ENCODE results near the gene CANT1.

CANT1 gene

DNA sequence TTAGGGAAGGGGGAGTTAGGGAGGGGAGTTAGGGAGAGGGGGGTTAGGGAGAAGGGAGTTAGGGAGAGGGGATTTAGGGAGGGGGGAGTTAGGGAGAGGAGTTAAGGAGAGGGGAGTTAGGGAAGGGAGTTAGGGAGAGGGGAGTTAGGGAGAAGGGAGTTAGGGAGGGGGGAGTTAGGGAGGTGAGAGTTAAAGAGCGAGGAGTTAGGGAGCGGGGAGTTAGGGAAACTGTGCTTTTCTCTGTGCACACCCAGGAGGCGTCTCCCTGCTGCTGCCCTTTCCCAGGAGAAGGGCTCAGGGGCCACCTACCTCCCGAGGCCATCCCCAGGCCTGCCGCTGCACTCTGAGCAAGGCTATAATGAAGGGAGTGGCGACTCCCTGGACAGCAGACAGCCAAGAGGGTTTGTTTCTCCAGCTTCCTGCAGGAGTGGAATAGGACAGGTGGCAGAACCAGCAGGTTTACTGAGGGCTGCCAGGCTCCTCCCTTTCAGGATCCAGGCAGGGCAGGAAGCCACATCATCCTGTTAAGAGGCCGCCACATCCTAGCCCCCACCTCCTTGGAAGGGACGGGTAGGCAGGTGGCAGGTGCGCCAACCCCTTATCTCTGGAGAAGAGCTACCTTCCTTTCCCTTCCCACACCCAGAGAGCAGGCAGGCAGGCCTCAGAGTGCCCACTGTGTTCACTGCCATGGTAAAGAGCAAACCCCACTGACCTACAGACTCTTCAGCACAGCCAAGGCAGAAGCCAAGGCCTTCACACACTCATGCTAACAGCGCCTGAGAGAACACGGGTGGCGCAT, 4.3 kb downstream of the CANT1 start:
- TF ChIP-seq, protein P1, sequence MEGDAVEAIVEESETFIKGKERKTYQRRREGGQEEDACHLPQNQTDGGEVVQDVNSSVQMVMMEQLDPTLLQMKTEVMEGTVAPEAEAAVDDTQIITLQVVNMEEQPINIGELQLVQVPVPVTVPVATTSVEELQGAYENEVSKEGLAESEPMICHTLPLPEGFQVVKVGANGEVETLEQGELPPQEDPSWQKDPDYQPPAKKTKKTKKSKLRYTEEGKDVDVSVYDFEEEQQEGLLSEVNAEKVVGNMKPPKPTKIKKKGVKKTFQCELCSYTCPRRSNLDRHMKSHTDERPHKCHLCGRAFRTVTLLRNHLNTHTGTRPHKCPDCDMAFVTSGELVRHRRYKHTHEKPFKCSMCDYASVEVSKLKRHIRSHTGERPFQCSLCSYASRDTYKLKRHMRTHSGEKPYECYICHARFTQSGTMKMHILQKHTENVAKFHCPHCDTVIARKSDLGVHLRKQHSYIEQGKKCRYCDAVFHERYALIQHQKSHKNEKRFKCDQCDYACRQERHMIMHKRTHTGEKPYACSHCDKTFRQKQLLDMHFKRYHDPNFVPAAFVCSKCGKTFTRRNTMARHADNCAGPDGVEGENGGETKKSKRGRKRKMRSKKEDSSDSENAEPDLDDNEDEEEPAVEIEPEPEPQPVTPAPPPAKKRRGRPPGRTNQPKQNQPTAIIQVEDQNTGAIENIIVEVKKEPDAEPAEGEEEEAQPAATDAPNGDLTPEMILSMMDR (IDR thresholded peaks at IDR 0.05), result no peak
- TF ChIP-seq ZFX (IDR thresholded peaks at IDR 0.05; ENCODE audit: borderline replicate concordance), result no peak
- peak overlapping the region; percentile 99 for H3K27ac ChIP-seq

DNA sequence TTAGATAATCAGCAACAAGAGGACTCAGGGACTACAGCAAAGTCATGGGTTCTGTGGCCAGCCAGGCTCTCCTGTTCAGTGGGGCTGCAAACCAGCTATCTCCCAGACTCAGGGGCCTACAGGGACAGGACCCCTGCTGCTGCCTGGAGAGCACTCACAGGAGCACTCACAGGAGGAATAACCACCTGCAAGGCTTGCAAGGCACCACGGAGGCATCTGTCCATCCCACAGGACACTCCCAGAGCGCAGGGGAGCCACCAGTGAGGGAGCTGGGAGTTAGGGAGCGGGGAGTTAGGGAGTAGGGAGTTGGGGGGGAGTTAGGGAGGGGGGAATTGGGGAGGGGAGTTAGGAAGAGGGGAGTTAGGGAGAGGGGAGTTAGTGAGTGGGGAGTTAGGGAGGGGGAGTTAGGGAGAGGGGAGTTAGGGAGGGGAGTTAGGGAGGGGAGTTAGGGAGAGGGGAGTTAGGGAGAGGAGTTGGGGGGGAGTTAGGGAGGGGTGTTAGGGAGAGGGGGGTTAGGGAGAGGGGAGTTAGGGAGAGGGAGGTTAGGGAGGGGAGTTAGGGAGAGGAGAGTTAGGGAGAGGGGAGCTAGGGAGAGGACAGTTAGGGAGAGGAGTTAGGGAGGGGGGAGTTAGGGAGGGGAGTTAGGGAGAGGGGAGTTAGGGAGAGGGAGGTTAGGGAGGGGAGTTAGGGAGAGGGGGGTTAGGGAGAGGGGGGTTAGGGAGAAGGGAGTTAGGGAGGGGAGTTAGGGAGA, 5.7 kb downstream of the CANT1 start:
- no peak for TF ChIP-seq ZFX (IDR thresholded peaks at IDR 0.05; ENCODE audit: borderline replicate concordance)
- TF ChIP-seq, protein P1 (IDR thresholded peaks at IDR 0.05), result no peak
- H3K27ac ChIP-seq, result peak overlapping the region; percentile 46

DNA sequence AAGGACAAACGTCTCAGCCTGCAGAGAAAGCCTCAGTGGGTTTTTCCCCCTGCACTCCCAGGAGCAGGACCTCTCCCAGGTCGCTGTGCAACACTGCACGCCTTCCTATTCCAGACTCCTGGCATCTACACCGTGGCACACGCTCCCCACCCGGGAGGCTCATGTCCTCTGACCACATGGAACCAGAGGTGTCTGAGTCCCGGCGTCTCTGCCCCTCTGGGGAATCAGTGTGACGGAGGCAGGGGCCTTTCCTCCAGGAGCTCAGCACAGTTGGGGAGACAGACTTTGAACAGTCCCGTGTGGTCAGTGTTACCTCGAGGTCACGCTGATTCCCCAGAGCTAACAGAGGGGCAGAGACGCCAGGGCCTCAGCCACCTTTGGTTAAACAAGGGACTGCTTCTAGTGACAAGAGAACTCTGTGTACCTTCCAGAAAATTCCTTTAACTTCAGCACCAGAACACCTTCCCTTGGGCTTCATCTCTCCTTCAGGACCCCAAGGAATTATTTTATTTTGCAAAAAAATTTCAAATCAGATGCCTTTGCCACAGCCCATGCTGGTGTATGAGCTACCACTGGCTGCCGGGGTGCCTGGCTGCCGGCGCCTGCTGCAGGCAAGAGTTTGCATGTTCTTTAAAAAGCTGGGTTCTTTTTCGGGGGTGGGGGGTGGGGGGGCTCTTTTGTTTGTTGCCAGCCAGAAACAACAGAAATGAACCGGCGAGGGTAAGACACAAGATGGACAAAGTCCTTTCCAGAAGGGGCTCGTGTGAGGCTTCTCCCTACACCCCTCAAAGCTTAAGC, 6.6 kb downstream of the CANT1 start:
- TF ChIP-seq ZFX (IDR thresholded peaks at IDR 0.05; ENCODE audit: borderline replicate concordance), result no peak
- TF ChIP-seq, protein P1 (IDR thresholded peaks at IDR 0.05), result no peak
- H3K27ac ChIP-seq, result peak overlapping the region; percentile 46

DNA sequence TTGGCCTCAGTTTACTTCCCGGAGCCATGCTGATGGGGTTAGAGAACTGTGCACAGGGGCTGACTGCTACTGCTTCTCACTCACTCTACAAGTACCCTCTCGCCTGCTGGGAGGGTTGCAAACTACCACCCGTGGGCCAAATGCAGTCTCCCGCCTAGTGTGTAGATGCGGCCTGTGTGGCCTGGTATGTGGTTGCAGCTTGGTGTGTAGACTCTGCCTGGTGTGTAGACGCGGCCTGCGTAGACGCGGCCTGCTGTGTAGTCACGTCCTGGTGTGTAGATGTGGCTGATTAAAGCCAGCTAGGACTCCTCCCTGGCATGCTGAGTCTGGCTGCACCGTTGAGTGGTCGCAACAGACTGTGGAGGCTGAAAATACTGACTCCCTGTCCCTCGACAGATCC, 7.3 kb downstream of the CANT1 start:
- TF ChIP-seq, protein P1 (IDR thresholded peaks at IDR 0.05), result no peak
- TF ChIP-seq ZFX (IDR thresholded peaks at IDR 0.05; ENCODE audit: borderline replicate concordance), result no peak
- H3K27ac ChIP-seq, result peak overlapping the region; percentile 46

DNA sequence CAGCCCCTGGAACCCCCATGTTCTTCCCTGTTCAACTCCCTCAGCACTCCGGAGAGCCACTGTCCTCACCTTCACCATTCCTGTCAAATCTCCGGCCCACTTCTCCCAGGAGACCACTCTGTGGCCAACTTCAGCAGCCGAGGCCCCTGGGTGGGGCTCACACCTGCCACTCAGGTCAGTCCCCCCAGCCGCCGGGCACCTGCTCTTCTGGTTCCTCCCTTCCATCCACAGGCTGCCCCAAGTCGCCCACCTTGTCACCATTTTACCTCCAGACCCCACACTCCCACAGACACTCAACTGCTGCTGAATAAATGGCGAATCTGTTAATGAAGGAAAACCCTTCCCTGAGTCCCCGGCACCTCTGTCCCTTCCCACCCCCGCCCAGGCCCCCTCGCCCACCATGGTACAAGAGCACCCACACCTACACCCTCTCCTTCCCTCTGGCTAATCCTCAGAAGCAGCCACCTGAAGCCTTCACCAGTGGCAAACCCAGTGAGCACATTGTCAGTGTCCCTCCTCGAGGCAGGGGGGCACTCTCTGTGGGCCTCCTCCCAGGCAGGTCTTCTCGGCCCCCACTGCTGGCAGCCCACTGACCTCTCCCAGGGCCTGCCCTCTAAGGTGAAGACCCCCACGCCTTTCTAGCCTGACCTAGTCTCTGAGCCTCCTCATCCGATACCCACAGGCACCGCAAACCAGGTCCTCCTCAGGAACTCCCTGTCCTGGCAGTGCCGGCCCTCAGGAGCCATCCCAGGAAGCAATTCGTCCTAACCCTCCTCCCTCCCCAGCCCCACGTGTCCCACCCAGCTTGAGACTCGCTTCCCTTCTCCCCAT, 8.2 kb downstream of the CANT1 start:
- H3K27ac ChIP-seq, result peak overlapping the region; percentile 46
- no peak for TF ChIP-seq ZFX (IDR thresholded peaks at IDR 0.05; ENCODE audit: borderline replicate concordance)
- TF ChIP-seq, protein P1 (IDR thresholded peaks at IDR 0.05), result no peak

DNA sequence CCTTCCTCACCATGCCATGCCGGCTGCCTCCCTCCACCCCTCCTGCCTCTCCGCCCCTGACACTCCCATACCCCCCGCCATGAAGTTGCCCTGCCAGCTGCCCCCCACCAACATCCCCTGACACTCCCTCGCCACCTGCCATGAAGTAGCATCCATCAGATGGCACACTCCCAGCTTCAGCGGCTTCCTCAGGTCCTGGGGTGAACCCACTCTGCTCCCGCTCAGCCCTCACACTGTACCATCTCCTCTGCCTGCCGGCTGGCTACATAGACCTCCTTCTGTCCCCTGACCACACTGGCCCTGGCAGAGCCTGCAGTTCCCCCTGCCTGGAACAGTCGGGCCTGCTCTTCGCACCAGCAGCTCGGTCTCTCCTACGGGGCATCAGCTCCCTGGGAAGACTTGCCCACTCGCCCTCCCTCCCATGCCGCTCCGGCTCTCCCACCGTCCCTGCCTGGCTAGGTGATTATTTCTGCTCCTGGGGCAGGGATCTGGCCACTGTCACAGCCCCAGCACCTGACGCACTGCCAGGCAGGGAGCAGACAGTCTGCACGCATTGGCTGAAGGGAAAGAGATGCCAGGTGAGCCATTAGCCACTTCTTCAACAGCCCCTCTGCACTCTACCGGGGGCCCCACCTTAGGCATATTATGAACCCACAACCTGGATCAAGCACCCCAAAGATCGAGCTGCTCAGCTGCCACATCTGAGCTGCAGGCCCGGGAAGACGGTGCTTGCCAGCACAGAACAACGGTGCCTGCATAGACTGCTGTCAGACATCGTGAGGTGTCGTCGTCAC, 9.0 kb downstream of the CANT1 start:
- H3K27ac ChIP-seq, result peak overlapping the region; percentile 87
- no peak for TF ChIP-seq ZFX (IDR thresholded peaks at IDR 0.05; ENCODE audit: borderline replicate concordance)
- TF ChIP-seq, protein P1 (IDR thresholded peaks at IDR 0.05), result no peak

Measured in 22Rv1 (cell line).